GM18511 (cell line): Measurements from ENCODE around the gene NEDD9.

Experiments used
- ATAC-seq: cut with Tn5 transposase; IDR thresholded peaks from one replicate; pipeline ENCODE4 v1.9.1; 2021; ENCODE audit warnings: mild to moderate bottlenecking, moderate library complexity; ENCODE audit not compliant: unreplicated experiment

The NEDD9 gene

GRCh38 chr6:11203306-11204004 is 29.0 kb downstream of the NEDD9 start:
- no peak for ATAC-seq

- ATAC-seq = no peak
Observed at GRCh38 chr6:11202513-11203305, 29.8 kb downstream of the NEDD9 start.

- ATAC-seq = no peak
Observed at GRCh38 chr6:11201772-11202512, 30.5 kb downstream of the NEDD9 start.

GRCh38 chr6:11201015-11201414 is 31.5 kb downstream of the NEDD9 start:
- no peak for ATAC-seq

GRCh38 chr6:11200356-11200755 is 32.1 kb downstream of the NEDD9 start:
- ATAC-seq = no peak

- peak; percentile 52 for ATAC-seq
Observed at GRCh38 chr6:11198663-11199603, 33.5 kb downstream of the NEDD9 start.

- no peak for ATAC-seq
Observed at GRCh38 chr6:11197850-11198249, 34.6 kb downstream of the NEDD9 start.

GRCh38 chr6:11197175-11197536 is 35.3 kb downstream of the NEDD9 start:
- ATAC-seq = no peak

GRCh38 chr6:11196511-11197174 is 35.8 kb downstream of the NEDD9 start:
- ATAC-seq = no peak

GRCh38 chr6:11194356-11195218 is 37.9 kb downstream of the NEDD9 start:
- no peak for ATAC-seq

- ATAC-seq = no peak
Observed at GRCh38 chr6:11193434-11193833, 39.0 kb downstream of the NEDD9 start.

- ATAC-seq = no peak
Observed at GRCh38 chr6:11192167-11192566, 40.3 kb downstream of the NEDD9 start.

- ATAC-seq = no peak
Observed at GRCh38 chr6:11190625-11191245, 41.7 kb downstream of the NEDD9 start.

- no peak for ATAC-seq
Observed at GRCh38 chr6:11189865-11190624, 42.4 kb downstream of the NEDD9 start.

GRCh38 chr6:11188161-11188915 is 44.1 kb downstream of the NEDD9 start:
- no peak for ATAC-seq

- ATAC-seq = no peak
Observed at GRCh38 chr6:11187301-11187700, 45.2 kb downstream of the NEDD9 start.

- no peak for ATAC-seq
Observed at GRCh38 chr6:11185204-11185842, 47.1 kb downstream of the NEDD9 start.
